ENCODE data around the gene RHEBL1.
"Not testable (repeated sequence)": the region's sequence is repeated elsewhere in the genome, so short reads cannot be mapped to it uniquely, and the experiment has no call there.

The RHEBL1 gene

GRCh38 chr12:49064767-49065152, 5.0 kb downstream of the RHEBL1 start:
- TF ChIP-seq EZH2phosphoT487 (IDR thresholded peaks at IDR 0.05; ENCODE audit: low read length) (no peak), EZH2 (optimal IDR thresholded peaks at IDR 0.05; ENCODE audit: low read depth, low read length) (no peak)
- TF ChIP-seq, protein P1, sequence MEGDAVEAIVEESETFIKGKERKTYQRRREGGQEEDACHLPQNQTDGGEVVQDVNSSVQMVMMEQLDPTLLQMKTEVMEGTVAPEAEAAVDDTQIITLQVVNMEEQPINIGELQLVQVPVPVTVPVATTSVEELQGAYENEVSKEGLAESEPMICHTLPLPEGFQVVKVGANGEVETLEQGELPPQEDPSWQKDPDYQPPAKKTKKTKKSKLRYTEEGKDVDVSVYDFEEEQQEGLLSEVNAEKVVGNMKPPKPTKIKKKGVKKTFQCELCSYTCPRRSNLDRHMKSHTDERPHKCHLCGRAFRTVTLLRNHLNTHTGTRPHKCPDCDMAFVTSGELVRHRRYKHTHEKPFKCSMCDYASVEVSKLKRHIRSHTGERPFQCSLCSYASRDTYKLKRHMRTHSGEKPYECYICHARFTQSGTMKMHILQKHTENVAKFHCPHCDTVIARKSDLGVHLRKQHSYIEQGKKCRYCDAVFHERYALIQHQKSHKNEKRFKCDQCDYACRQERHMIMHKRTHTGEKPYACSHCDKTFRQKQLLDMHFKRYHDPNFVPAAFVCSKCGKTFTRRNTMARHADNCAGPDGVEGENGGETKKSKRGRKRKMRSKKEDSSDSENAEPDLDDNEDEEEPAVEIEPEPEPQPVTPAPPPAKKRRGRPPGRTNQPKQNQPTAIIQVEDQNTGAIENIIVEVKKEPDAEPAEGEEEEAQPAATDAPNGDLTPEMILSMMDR (IDR thresholded peaks at IDR 0.05; ENCODE audit: low read length) = no peak
- no peak for DNase-seq

GRCh38 chr12:49061916-49062315, 7.9 kb downstream of the RHEBL1 start:
- not testable (repeated sequence) for H3K36me3 ChIP-seq (replicated peaks; ENCODE audit: insufficient read depth, low read length); H3K9me2 ChIP-seq (replicated peaks; ENCODE audit: insufficient read depth, low read length)
- peaks cover 37% of the 10 kb centered on the region for H3K79me2 ChIP-seq (ENCODE audit: low read length)

More at GRCh38 chr12:49064767-49065152, 5.0 kb downstream of the RHEBL1 start:
- H3K9ac ChIP-seq (ENCODE audit: low read length) = no peak overlapping the region
- no peak overlapping the region for H2AFZ ChIP-seq (ENCODE audit: low read length)
- H3K27ac ChIP-seq (ENCODE audit: low read length) = no peak overlapping the region
- peaks cover 20% of the 10 kb centered on the region for H3K79me2 ChIP-seq (ENCODE audit: low read length)
- no peaks in the 10 kb centered on the region for H3K36me3 ChIP-seq (replicated peaks; ENCODE audit: insufficient read depth, low read length)
- no peaks in the 10 kb centered on the region for H3K9me2 ChIP-seq (replicated peaks; ENCODE audit: insufficient read depth, low read length)
- no peaks in the 10 kb centered on the region for H3K27me3 ChIP-seq (replicated peaks; ENCODE audit: insufficient read depth, low read length)
- H3K4me1 ChIP-seq (ENCODE audit: low read length) = peaks cover 6% of the 10 kb centered on the region
- no peaks in the 10 kb centered on the region for H4K20me1 ChIP-seq (ENCODE audit: insufficient read depth, low read length)
- H3K4me3 ChIP-seq (ENCODE audit: low read length) = no peak overlapping the region
- no peaks in the 10 kb centered on the region for H3K9me3 ChIP-seq (replicated peaks; ENCODE audit: insufficient read depth, low read length)
- no peak overlapping the region for H3K4me2 ChIP-seq (ENCODE audit: low read depth, low read length)
- H3F3A ChIP-seq (ENCODE audit: insufficient read depth, low read length) = peaks cover 6% of the 10 kb centered on the region; the same call in 1 of the 2 replicates

GRCh38 chr12:49061157-49061650, 8.6 kb downstream of the RHEBL1 start:
- Histone ChIP-seq H3K4me3 (ENCODE audit: low read length) (peak overlapping the region; percentile 89), H3K36me3 (replicated peaks; ENCODE audit: insufficient read depth, low read length) (no peaks in the 10 kb centered on the region), H3K4me2 (ENCODE audit: low read depth, low read length) (peak overlapping the region; percentile 69), H3K79me2 (ENCODE audit: low read length) (peaks cover 44% of the 10 kb centered on the region), H3K9me3 (replicated peaks; ENCODE audit: insufficient read depth, low read length) (no peaks in the 10 kb centered on the region), H3K4me1 (ENCODE audit: low read length) (peaks cover 17% of the 10 kb centered on the region), H4K20me1 (ENCODE audit: insufficient read depth, low read length) (peaks cover 16% of the 10 kb centered on the region), H3K27ac (ENCODE audit: low read length) (peak overlapping the region; percentile 62; the same call in 1 of the 2 replicates), H3K27me3 (replicated peaks; ENCODE audit: insufficient read depth, low read length) (no peaks in the 10 kb centered on the region), H3F3A (ENCODE audit: insufficient read depth, low read length) (no peaks in the 10 kb centered on the region), H3K9me2 (replicated peaks; ENCODE audit: insufficient read depth, low read length) (no peaks in the 10 kb centered on the region), H2AFZ (ENCODE audit: low read length) (peak overlapping the region; percentile 96), H3K9ac (ENCODE audit: low read length) (peak overlapping the region; percentile 90)
- TF ChIP-seq, protein P1 (IDR thresholded peaks at IDR 0.05; ENCODE audit: low read length) = no peak
- no peak for TF ChIP-seq EZH2 (optimal IDR thresholded peaks at IDR 0.05; ENCODE audit: low read depth, low read length)
- peak; percentile 30 for DNase-seq

More at GRCh38 chr12:49061916-49062315, 7.9 kb downstream of the RHEBL1 start:
- H3F3A ChIP-seq (ENCODE audit: insufficient read depth, low read length); DNase-seq; H4K20me1 ChIP-seq (ENCODE audit: insufficient read depth, low read length); H3K4me1 ChIP-seq (ENCODE audit: low read length); H3K27ac ChIP-seq (ENCODE audit: low read length); H2AFZ ChIP-seq (ENCODE audit: low read length); H3K4me3 ChIP-seq (ENCODE audit: low read length); H3K4me2 ChIP-seq (ENCODE audit: low read depth, low read length); H3K9me3 ChIP-seq (replicated peaks; ENCODE audit: insufficient read depth, low read length); H3K9ac ChIP-seq (ENCODE audit: low read length); H3K27me3 ChIP-seq (replicated peaks; ENCODE audit: insufficient read depth, low read length): not testable (repeated sequence)
